ENCODE data around the gene VAMP3.

GRCh38 chr1:7811476-7811875, 40.4 kb downstream of the VAMP3 start:
- no peak for TF ChIP-seq CTCF (IDR thresholded peaks at IDR 0.05; ENCODE audit: low read depth, low read length)
- TF ChIP-seq POLR2A (IDR thresholded peaks at IDR 0.05; ENCODE audit: extremely low read depth, insufficient read length), result no peak
